ENCODE results near the gene COL25A1. TPM values are rescaled to one million over a fixed set of nuclear protein-coding genes. Genes with fewer than 3 reads are reported as not detected.

Gene COL25A1
- total RNA-seq, 1 donor from 2014 or later, result 1.00 TPM

DNA sequence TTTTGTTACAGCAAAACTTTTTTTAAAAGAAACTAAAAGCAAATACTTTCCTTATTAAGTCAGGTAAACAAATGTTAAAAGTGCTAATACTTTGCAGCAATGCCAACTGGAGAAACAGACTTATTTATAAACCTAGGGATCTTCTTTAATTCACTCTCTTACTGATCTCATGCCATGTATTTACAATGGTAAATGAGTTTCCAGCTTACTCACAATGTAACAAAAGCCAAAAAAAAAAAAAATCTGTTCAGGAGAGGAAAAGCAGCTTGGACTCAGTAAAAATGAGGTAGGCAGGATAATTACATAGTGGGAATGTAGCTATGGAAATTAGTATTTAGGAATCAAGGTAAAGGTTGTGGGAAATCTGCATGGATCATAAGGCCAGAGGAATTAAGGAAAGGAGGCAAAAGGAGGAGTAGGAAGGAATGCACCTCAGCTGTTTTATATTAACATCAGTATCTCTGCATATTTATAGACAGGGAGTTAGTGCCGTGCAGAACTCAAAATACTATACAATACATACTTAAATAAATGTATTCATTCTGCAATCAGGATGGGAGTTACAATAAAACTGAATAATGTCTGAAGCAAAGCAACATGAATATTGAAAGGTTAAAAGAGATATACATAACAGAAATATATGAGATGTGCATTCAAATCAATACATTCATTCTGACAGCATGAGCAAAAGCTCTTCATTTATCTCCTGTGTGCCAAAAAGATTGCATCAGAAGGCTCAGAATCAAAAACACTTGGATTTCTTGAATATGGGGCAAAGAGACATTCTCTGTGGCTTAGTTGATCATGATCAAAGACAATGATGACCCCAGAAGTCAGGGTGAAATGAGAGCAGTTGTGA is 481.7 kb downstream of the COL25A1 start:
- DNase-seq (ENCODE audit: low spot score), result no peak
- intact Hi-C loops (cut with DNase I), result no loop called here

DNA sequence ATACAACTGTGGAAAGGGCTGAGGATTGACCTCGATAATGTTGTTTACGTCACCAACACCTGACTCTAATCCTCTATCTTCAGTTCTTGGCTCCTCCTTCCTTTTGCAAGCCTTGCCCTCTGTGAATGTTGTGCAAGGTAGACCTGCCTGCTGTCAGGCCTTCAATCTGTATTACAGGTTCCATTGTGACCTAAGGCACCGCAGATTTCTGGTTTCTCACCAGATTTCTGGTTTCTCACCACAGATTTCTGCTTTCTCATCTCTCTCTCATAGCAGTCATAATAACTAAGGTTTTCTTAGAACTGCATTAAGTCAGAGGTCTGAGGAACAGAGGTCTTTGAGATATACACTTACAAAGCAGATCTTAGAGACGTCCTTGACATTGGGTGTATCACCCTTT is 488.1 kb downstream of the COL25A1 start:
- intact Hi-C loops (cut with DNase I), result no loop called here
- DNase-seq (ENCODE audit: low spot score), result no peak

DNA sequence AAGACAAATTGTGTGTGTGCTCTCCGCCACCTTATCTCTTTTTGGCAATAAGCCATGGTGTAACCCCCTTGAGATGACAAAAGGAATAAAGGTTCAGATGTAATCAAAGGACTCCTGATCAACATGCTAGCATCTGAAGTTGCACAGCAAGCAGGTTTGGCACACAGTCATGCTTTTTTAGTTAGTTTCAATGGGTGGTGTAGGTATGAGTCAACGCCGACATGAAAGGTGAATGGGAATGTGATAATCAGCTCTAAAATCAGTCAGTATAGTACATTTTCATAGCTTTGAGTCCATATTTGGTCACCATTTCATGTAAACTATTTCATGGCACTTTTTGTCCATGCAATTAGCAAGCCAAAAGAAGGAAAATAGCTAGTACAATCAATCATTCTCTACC is 489.2 kb downstream of the COL25A1 start:
- intact Hi-C loops (cut with DNase I), result no loop called here
- DNase-seq (ENCODE audit: low spot score), result no peak

DNA sequence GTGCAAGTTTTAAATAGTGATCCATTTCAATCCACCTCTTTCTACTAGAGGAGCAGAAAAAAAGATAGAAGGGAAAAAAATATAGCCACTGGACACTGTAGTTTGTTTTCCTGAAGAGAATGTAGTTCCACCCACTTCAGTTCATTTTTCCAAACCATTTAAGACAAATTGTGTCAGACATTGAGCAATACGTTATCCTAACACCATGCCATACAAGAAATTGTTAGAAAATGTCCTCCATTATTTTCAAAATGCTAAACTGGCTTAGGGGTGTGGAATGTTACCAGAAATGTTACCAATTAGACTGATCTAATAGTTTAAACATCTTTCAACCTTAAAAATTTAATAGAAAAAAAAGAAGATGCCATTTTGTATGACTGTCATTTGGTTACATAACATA is 491.0 kb downstream of the COL25A1 start:
- no peak for DNase-seq (ENCODE audit: low spot score)

DNA sequence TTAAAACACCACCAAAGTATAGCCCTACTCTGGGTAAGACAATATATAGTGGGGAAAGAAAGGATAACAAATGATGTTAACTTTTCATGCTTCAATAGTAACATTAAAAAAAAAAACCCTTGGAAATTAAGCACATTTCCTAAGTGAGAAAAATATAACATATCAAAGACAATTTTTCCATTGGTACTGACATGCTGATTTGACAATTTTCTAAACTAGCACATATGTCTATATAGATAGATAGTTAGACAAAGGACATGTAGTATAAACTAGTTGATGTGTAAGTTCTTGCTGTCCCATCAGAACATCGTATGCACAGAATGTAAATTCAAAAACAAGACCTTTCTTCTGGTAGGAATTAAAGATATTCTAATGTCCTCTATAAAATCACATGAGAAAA is 492.4 kb downstream of the COL25A1 start:
- no peak for DNase-seq (ENCODE audit: low spot score)
- intact Hi-C loops (cut with DNase I), result no loop called here

More for the DNA sequence above, 491.0 kb downstream of the COL25A1 start:
- intact Hi-C loops (cut with DNase I), result no loop called here

DNA sequence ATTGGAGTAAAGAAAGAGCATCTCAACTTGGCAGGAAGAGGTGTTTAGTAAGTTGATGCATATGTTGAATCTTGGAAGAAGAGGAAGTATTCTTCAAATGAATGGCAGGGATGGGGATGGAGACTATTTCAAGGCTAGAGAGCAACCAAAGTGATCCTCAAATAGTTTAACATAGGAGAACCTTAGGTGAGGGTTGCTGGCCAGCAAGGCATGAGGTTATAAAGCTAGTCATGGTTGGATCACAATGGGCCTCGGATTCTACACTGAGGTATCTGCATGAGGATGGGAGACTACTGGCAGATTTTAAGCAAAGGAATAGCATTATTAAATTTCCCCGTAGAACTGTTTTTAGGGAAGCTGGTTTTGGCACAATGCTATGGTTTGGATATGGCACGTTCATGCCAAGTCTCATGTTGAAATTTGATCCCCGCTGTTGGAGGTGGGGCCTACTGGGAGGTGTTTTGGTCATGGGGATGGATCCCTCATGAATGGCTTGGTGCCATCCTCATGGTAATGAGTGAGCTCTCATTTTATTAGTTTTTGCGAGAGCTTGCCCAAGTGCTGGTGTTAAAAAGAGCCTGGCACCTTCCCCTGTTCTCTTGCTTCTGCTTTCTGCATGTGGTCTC is 497.7 kb downstream of the COL25A1 start:
- intact Hi-C loops (cut with DNase I), result no loop called here
- no peak for DNase-seq (ENCODE audit: low spot score)

DNA sequence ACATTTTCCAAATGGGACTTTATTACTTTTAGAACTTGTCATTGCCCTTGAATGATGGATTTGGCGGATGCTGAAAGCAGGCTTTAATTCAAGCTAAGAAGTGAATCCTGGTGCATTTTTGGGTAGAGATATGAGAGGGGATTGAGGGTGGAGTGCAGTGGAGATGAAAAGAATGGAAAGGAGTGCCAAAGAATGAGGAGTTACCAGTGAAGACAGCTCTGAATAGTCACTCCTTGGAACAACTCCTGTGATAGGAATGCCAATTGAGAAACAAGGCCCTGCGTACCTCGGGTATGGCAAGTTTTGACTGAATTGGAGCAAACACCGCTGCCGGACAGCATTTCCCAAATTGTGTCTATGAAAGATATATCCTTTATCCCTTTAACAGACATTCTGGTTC is 503.2 kb downstream of the COL25A1 start:
- no peak for DNase-seq (ENCODE audit: low spot score)
- intact Hi-C loops (cut with DNase I), result no loop called here

DNA sequence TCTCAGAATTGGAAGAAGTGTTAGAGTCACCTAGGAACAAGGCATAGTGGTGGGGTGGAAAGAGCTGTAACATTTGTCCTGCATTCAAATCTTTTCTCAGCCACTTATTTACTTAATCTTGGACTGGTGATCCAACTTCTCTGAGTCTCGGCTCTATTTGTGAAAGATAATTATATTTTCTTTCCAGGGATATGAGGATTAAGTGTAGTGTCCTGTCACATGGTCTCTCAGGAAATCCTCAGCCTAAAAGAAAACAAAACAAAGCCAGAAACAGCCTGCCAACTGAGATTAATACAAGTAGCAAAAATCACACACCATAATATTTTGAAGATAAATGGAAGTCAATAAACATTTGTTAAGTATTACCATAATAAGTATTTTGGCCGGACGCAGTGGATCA is 506.3 kb downstream of the COL25A1 start:
- DNase-seq (ENCODE audit: low spot score), result no peak
- intact Hi-C loops (cut with DNase I), result no loop called here

DNA sequence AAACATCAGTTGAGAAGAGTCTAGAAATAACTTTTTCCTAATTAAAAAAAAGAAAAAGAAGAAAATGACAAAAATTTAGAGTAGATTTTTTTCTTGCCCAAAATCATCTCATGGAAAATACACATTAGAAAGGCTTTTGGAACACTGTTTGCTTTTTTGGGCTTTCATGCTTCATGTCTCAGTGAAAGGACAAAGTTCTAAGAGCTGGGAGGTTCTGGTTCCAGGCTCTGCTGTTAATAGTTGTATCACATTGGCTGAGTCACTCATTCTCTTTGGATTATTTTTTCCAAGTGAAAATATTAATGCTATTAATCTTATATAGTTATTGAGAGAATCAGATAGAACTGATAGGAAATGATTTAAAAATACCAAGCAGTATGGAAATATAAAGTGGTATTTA is 506.7 kb downstream of the COL25A1 start:
- DNase-seq (ENCODE audit: low spot score), result no peak

DNA sequence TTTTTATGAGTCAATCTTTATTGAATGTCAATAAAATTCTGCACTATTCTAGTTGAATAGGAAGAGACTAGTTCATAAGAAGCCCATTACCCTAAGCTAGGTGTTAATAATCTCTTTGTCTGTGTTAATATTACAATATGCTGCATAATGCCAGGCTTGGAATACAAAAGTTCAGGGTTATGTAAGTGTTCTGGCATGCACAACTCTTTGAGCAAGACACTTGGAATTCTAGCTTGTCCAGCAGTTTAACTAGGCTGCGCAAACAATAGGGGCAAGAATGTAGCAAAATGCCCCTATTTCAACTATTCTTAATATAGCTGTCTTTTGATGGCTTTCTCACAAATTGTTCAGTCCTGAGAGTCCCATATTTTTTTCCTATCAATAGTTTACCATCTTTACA is 508.3 kb downstream of the COL25A1 start:
- intact Hi-C loops (cut with DNase I), result no loop called here
- no peak for DNase-seq (ENCODE audit: low spot score)

More for the DNA sequence above, 506.7 kb downstream of the COL25A1 start:
- intact Hi-C loops (cut with DNase I), result no loop called here

DNA sequence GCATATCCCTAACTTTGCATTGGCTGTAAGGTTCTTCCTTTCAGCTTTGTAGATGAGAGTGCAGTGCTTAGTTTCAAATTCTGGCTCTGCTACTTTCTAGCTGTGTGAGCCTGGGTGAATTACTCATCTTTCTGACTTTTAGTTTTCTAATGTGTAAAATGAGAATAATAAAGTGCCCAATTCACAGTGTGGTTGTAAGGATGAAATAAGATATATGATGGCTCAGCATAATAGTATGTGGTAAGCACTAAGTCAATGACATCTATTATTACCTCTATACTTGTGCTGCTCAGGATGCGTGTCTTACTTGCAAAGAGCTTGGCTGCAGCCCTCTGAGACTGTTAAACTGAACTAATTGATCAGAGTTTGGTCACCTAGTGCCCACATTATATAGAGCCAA is 509.0 kb downstream of the COL25A1 start:
- intact Hi-C loops (cut with DNase I), result no loop called here

DNA sequence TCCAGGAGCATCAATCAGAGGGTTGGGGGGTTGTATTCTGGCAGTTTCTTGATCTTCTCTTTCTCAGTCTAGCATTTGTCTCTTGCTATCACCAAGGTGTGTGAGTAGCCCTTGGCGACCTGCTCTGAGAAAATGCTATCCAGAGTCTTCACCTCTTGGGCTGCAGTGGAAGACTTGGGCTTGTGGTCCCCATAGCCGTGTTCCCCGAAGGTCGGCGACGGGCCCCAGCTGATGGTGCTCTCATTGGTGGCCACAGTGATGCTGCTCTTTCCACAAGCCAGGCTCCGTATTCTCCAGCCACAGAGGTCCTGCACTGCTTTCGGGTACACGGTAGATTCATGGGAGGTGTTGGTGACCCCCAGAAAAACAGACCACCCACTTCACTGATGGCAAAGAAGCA is 513.7 kb downstream of the COL25A1 start:
- DNase-seq (ENCODE audit: low spot score), result no peak
- intact Hi-C loops (cut with DNase I), result no loop called here

More for the DNA sequence above, 509.0 kb downstream of the COL25A1 start:
- no peak for DNase-seq (ENCODE audit: low spot score)

DNA sequence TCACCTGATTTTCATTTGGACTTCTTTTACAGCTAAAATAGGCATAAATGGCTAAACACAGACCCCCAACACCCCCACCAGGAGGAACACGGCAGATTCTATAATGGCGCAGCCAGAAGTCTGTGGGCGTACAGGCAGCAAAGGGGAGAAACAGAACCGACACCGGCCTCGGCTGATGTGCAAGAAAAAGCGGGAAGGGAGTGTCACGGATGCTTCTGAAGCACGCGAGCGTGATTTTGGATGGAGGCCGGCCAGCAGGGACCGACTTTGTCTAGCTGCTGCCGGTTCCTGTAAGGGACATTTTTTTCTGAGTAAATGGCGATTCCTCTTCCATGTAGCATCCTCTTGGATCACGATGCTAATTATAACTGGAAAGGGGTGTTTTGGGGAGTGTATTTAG is 514.7 kb downstream of the COL25A1 start:
- intact Hi-C loops (cut with DNase I), result no loop called here
- no peak for DNase-seq (ENCODE audit: low spot score)

DNA sequence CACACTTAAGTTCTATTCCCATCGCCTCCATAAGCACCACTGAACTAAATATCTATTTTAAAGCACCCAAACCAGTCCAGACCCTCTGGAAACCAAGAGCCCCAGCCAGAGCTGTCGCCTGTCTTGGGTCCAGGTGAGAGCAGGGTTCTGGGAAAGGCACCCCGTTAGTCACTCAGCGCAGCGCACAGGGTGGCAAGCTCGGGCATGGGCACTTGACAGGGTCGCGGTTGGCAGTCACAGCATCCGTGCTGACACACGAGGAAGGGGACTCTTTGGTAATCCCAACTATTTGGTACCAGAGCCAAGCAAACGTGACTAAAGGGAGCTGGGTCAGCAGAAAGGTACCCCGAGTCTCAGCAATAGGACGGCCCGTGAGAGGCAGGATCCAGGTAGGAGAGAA is 515.4 kb downstream of the COL25A1 start:
- intact Hi-C loops (cut with DNase I), result no loop called here
- no peak for DNase-seq (ENCODE audit: low spot score)

DNA sequence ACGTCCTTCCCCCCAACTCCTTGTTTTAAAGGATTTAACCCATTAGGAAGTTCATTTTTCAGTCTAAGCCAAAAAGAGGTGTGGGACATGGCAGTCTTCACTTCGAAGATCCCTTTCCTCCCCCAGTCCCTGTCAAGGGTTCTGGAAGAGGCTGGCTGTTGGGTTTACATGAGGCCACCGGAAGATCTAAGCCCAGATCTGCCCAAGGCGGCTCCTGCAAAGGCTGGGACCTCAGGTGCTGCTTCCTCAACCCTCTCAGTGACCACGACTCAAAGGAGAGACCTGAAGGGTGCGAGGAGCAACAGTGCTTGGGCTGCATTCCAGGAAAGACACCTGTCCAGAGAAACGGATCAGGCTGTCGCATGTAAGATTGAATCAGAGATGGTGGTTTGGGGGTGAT is 516.1 kb downstream of the COL25A1 start:
- intact Hi-C loops (cut with DNase I), result no loop called here
- DNase-seq (ENCODE audit: low spot score), result no peak

DNA sequence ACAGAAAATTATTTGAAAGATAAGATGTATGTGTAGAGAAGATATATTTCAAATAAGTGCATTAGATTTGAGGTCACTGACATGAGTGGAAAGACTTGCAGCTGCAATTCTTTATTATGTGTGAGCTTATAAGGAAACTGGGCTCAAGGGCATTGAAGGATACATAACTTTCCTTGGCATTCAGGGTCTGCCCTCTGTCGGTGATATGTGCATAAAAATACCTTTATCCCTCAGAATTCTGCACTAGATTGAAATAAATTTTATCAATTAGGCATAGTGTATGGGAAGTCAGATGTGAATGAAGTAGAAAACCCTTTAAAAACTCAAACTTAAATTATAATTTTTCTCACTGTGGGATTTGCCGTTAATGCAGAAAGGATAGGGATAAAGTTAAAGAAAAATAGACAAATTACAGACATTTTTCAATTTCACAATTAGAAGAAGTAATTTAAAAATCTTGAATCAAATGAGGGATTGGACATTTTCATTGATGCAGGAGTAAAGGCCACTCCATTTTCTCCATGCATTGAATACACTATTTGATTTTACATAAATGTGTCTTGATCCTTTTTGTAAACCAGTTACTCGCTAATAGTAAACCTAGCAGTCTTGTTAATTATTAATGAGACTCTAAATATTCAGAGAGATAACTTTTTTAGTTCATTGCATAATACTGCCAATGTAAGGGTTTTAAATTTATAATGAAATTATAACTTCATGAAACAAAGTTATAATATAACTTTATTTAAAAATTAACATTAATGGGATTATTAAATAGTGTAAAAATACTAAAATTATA is 518.6 kb downstream of the COL25A1 start:
- intact Hi-C loops (cut with DNase I), result no loop called here

DNA sequence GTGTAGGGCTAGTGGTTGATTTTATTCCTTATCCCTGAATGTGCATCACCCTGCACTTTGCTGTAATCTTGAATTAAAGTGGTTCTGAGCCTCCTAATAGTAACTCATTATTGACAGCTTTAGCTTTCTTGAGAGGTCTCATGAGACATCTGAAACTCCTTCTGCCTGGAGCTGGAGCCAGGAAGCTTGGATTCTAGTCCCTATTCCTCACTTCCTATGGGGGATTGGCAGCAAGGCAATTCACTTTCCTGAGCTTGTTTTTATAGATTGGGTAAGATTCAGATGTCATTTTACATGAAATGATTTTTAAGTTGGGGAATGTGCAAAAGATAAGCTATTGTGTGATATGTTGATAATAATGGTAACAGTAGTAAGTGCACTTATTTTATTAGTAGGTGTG is 522.5 kb downstream of the COL25A1 start:
- intact Hi-C loops (cut with DNase I), result no loop called here
- no peak for DNase-seq (ENCODE audit: low spot score)

More for the DNA sequence above, 518.6 kb downstream of the COL25A1 start:
- no peak for DNase-seq (ENCODE audit: low spot score)

DNA sequence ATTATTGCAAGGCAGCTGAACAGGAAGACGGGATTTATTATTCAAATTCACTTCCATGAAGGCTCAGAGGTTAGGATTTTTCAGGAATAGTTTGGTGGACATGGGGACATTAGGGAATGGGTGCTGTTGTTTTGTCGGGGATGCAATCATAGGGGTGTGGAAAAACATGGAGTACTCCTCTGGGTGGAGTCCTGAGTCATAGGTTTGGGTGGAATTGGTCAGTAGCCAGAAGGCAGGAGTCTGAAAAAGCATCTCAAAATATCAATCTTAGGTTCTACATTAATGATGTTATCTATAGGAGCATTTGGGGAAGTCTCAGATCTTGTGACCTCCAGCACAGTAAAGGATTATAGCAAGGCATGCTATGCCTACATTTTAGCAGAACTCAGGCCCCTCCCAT is 525.1 kb downstream of the COL25A1 start:
- intact Hi-C loops (cut with DNase I), result no loop called here
- no peak for DNase-seq (ENCODE audit: low spot score)

DNA sequence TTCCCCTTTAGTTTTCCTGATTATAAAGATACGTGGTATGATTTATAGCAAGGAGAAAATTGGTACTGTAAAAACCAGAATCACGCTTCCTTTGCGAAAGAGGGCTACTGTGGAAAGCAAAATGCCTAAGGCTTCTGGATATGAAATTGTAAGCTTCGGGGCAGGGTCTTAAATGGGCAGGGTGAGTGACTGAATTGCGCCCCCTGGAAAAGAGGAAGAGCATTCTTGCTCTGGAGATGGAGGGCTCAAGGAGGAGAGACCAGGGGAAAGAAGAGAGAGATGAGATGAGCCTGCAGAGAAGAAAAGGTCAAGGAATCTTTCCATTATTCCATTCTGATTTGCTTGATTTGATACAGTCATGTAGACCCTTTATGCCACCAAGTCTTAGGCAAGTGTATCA is 526.5 kb downstream of the COL25A1 start:
- intact Hi-C loops (cut with DNase I), result loop anchor here (1.0 kb wide), 1 partner anchor 54 kb away; no protein-coding TSS in a partner anchor
- DNase-seq (ENCODE audit: low spot score), result no peak

DNA sequence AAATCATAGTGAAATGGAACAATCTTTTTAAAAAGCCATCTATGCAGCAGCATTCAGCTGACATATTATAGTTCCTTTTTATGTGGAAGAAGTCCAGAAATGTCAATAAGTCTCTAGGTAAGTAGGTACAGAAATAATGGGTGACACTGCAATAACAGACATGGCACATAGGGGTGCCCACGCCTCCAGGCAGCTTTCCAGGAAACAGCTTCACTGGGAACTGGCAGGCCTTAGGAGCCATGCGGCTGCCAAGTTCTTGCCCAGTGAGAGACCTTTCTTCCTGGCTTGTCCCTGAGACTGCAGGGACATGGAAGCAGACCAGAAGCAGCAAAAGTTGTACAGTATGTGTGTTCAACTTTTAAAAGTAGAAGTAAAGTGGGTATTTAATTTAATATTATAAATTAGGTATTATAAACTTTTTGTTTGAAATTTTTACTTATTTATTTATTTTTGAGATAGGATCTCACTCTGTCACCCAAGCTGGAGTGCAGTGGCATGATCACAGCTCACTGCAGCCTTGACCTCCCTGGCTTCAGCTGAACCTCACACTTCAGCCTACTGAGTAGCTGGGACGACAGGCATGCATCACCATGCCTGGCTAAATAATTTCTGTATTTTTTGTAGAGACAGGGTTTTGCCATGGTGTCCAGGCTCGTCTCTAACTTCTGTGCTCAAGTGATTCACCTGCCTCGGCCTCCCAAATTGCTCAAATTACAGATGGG is 527.5 kb downstream of the COL25A1 start:
- intact Hi-C loops (cut with DNase I), result loop anchor here (1.0 kb wide), 1 partner anchor 55 kb away; no protein-coding TSS in a partner anchor
- peak; percentile 82 for DNase-seq (ENCODE audit: low spot score)

All from cardiac septum (tissue), 1 donor.